CD14-positive monocyte (primary cell): Measurements from ENCODE around the gene GRIK5. TPM values are rescaled to one million over a fixed set of nuclear protein-coding genes. Genes with fewer than 3 reads are reported as not detected.

Experiments
- DNase-seq, 3 donors: peaks; one replicate each; pipeline ENCODE4 v3.0.0-alpha.2; 2011 to 2022
- H2AFZ ChIP-seq: 2 replicates; pipeline ENCODE4 v1.6.0; 2012; ENCODE audit warnings: mild to moderate bottlenecking, low read depth, low read length, inconsistent platforms; ENCODE audit not compliant: insufficient read depth, poor library complexity, severe bottlenecking
- H3K27ac ChIP-seq, 2 donors: 1 replicate in 1 of 2; 2 replicates in 1 of 2; pipeline ENCODE4 v1.5.1; 2012 to 2013; ENCODE audit warnings: low read length in 2 of 2, control low read depth in 1 of 2, inconsistent platforms in 1 of 2, low read depth in 1 of 2, mild to moderate bottlenecking in 1 of 2
- H3K27me3 ChIP-seq, 2 donors: one replicate each; pipeline versions ENCODE4 v1.6.0 to v1.6.1; 2011 to 2013; ENCODE audit warnings: low read length in 2 of 2; ENCODE audit not compliant: control insufficient read depth in 2 of 2, insufficient read depth in 2 of 2
- H3K36me3 ChIP-seq, 2 donors: replicated peaks in 1 of 2; 1 replicate in 1 of 2; 2 replicates in 1 of 2; pipeline versions ENCODE4 v1.5.1 to v1.6.1; 2012 to 2013; ENCODE audit warnings: low read length in 2 of 2, control low read depth in 1 of 2, inconsistent platforms in 1 of 2, mild to moderate bottlenecking in 1 of 2; ENCODE audit not compliant: insufficient read depth in 2 of 2, control insufficient read depth in 1 of 2
- H3K4me1 ChIP-seq, 2 donors: 1 replicate in 1 of 2; 2 replicates in 1 of 2; pipeline versions ENCODE4 v1.5.1 to v1.6.1; 2012 to 2013; ENCODE audit warnings: low read length in 2 of 2, control low read depth in 1 of 2, inconsistent platforms in 1 of 2, mild to moderate bottlenecking in 1 of 2, moderate library complexity in 1 of 2; ENCODE audit not compliant: insufficient read depth in 2 of 2, control insufficient read depth in 1 of 2
- H3K4me2 ChIP-seq: replicated peaks from 2 replicates; pipeline ENCODE3; 2012; ENCODE audit warnings: low read length, moderate library complexity, mild to moderate bottlenecking; ENCODE audit not compliant: poor library complexity, severe bottlenecking; ENCODE audit errors: extremely low read depth
- H3K4me3 ChIP-seq, 3 experiments: fragments of 200-600 bp in 1 of 3; sonication (generic) in 1 of 3; replicated peaks in 1 of 3; 1 replicate in 2 of 3; 2 replicates in 1 of 3; pipeline ENCODE4 v1.5.1; 2011 to 2013; ENCODE audit warnings: low read length in 3 of 3, mild to moderate bottlenecking in 3 of 3, control low read depth in 2 of 3, low read depth in 2 of 3, inconsistent platforms in 1 of 3, moderate library complexity in 1 of 3
- H3K79me2 ChIP-seq: 2 replicates; pipeline ENCODE4 v1.6.0; 2012; ENCODE audit warnings: mild to moderate bottlenecking, control low read depth, inconsistent platforms, low read length, moderate library complexity; ENCODE audit not compliant: insufficient read depth
- H3K9ac ChIP-seq: 2 replicates; pipeline ENCODE4 v1.6.0; 2017; ENCODE audit warnings: low read length, mild to moderate bottlenecking; ENCODE audit not compliant: insufficient read depth, poor library complexity, severe bottlenecking
- H3K9me3 ChIP-seq, 2 donors: replicated peaks in 1 of 2; 1 replicate in 1 of 2; 2 replicates in 1 of 2; pipeline versions ENCODE4 v1.5.1 to v1.6.1; 2012 to 2013; ENCODE audit warnings: low read length in 2 of 2, control low read depth in 1 of 2; ENCODE audit not compliant: control insufficient read depth in 1 of 2, insufficient read depth in 1 of 2
- H4K20me1 ChIP-seq: 2 replicates; pipeline ENCODE4 v1.6.0; 2012; ENCODE audit warnings: mild to moderate bottlenecking, low read length, control low read depth, moderate library complexity; ENCODE audit not compliant: insufficient read depth
- H3K27ac Mint-ChIP-seq, 7 donors: one replicate each; pipeline ENCODE4 v1.8.0; 2020; ENCODE audit warnings: mild to moderate bottlenecking in 7 of 7, mixed read lengths in 7 of 7, moderate library complexity in 6 of 7, inconsistent platforms in 2 of 7
- H3K27me3 Mint-ChIP-seq, 3 donors: one replicate each; pipeline ENCODE4 v1.8.0; 2021 to 2022; ENCODE audit warnings: low read depth in 3 of 3, mild to moderate bottlenecking in 3 of 3, mixed read lengths in 3 of 3, moderate library complexity in 3 of 3, inconsistent platforms in 1 of 3
- H3K36me3 Mint-ChIP-seq, 2 donors: one replicate each; pipeline ENCODE4 v1.8.0; 2020; ENCODE audit warnings: mixed read lengths in 2 of 2, inconsistent platforms in 1 of 2, mild to moderate bottlenecking in 1 of 2
- H3K4me1 Mint-ChIP-seq: one replicate; pipeline ENCODE4 v1.8.0; 2020; ENCODE audit warnings: mild to moderate bottlenecking, mixed read lengths
- H3K4me3 Mint-ChIP-seq, 2 donors: one replicate each; pipeline ENCODE4 v1.8.0; 2020; ENCODE audit warnings: mild to moderate bottlenecking in 2 of 2, mixed read lengths in 2 of 2, moderate library complexity in 1 of 2
- H3K9me3 Mint-ChIP-seq, 7 donors: one replicate each; pipeline ENCODE4 v1.8.0; 2020 to 2022; ENCODE audit warnings: mixed read lengths in 7 of 7, mild to moderate bottlenecking in 6 of 7, moderate library complexity in 6 of 7, inconsistent platforms in 2 of 7
- WGBS: methylation state at CpG from one replicate; pipeline ENCODE4 v1.1.5; 2013; ENCODE audit warnings: missing lambda C conversion rate; ENCODE audit not compliant: insufficient coverage; 5-methylcytosine and 5-hydroxymethylcytosine counted together
- intact Hi-C, 2 donors: fragments of 100-400 bp; cut with micrococcal nuclease; formaldehyde crosslinking; loops; one replicate each; pipeline versions ENCODE4 v1.15.0 to v1.15.1; 2023
- polyA plus RNA-seq, 3 donors: library from polyadenylated mRNA; depleted of rRNA in 1 of 3; unstranded in 2 of 3; stranded (reverse) in 1 of 3; fragments of 300-500 nt in 2 of 3; fragments of >200 nt in 1 of 3; fragmentation: Illumina TruSeq in 2 of 3; gene quantifications; 1 replicate in 2 of 3; 2 replicates in 1 of 3; pipeline ENCODE4 v1.2.3, GENCODE V29; 2012 to 2021
- TF ChIP-seq, protein P1 (sequence below): fragments of 200-600 bp; IDR thresholded peaks from one replicate; pipeline ENCODE4 v1.8.0; 2022; ENCODE audit warnings: antibody characterized with exemption, mild to moderate bottlenecking

GRIK5 gene
- polyA plus RNA-seq, 3 donors: 0.12 to 0.28 TPM; not detected in 1

GRCh38 chr19:42089772-42090171 lies 19.8 kb upstream of the GRIK5 start:
- Mint-ChIP-seq H3K27ac (peak overlapping the region in 2 of 7 donors; percentile 10 to 32), H3K9me3 (no peaks in the 10 kb centered on the region), H3K4me1 (peaks cover 32% of the 10 kb centered on the region), H3K27me3 (peaks cover 0 to 3% (median 2%) of the 10 kb centered on the region in 3 donors), H3K36me3 (peaks cover 37 to 45% of the 10 kb centered on the region in 2 donors), H3K4me3 (no peak overlapping the region)
- Histone ChIP-seq H3K36me3 (peaks cover 36 to 43% of the 10 kb centered on the region in 2 donors), H3K4me1 (peaks cover 14 to 17% of the 10 kb centered on the region in 2 donors), H3K9ac (no peak overlapping the region), H4K20me1 (peaks cover 88% of the 10 kb centered on the region), H3K9me3 (no peaks in the 10 kb centered on the region), H3K4me2 (no peak overlapping the region), H3K27ac (no peak overlapping the region), H2AFZ (no peak overlapping the region), H3K27me3 (no peaks in the 10 kb centered on the region), H3K4me3 (no peak overlapping the region), H3K79me2 (no peaks in the 10 kb centered on the region)
- 96% methylated on average over 11 of the region's 13 CpGs for WGBS
- intact Hi-C loops: no loop called here
- TF ChIP-seq, protein P1, sequence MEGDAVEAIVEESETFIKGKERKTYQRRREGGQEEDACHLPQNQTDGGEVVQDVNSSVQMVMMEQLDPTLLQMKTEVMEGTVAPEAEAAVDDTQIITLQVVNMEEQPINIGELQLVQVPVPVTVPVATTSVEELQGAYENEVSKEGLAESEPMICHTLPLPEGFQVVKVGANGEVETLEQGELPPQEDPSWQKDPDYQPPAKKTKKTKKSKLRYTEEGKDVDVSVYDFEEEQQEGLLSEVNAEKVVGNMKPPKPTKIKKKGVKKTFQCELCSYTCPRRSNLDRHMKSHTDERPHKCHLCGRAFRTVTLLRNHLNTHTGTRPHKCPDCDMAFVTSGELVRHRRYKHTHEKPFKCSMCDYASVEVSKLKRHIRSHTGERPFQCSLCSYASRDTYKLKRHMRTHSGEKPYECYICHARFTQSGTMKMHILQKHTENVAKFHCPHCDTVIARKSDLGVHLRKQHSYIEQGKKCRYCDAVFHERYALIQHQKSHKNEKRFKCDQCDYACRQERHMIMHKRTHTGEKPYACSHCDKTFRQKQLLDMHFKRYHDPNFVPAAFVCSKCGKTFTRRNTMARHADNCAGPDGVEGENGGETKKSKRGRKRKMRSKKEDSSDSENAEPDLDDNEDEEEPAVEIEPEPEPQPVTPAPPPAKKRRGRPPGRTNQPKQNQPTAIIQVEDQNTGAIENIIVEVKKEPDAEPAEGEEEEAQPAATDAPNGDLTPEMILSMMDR: no peak
- DNase-seq: no peak

GRCh38 chr19:42089191-42089750 lies 19.3 kb upstream of the GRIK5 start:
- peaks cover 0 to 4% (median 3%) of the 10 kb centered on the region in 3 donors for H3K27me3 Mint-ChIP-seq
- H3K27ac ChIP-seq: peak overlapping the region in 1 of 2 donors; percentile 36
- no peak overlapping the region for H3K4me3 ChIP-seq
- H3K4me2 ChIP-seq: no peak overlapping the region
- peaks cover 14 to 17% of the 10 kb centered on the region in 2 donors for H3K4me1 ChIP-seq
- WGBS: no CpG with 5 or more reads among the region's 13 CpGs
- H3K4me3 Mint-ChIP-seq: no peak overlapping the region
- no peaks in the 10 kb centered on the region for H3K9me3 Mint-ChIP-seq
- H3K9ac ChIP-seq: no peak overlapping the region
- peaks cover 83% of the 10 kb centered on the region for H4K20me1 ChIP-seq
- H2AFZ ChIP-seq: no peak overlapping the region
- TF ChIP-seq, protein P1: no peak
- peaks cover 32% of the 10 kb centered on the region for H3K4me1 Mint-ChIP-seq
- DNase-seq: no peak
- H3K9me3 ChIP-seq: no peaks in the 10 kb centered on the region
- peaks cover 31 to 38% of the 10 kb centered on the region in 2 donors for H3K36me3 ChIP-seq
- peaks cover 32 to 40% of the 10 kb centered on the region in 2 donors for H3K36me3 Mint-ChIP-seq
- no peaks in the 10 kb centered on the region for H3K27me3 ChIP-seq
- intact Hi-C loops: no loop called here
- no peaks in the 10 kb centered on the region for H3K79me2 ChIP-seq
- peak overlapping the region in 3 of 7 donors; percentile 2 to 57 (median 15) for H3K27ac Mint-ChIP-seq
